Effector CD4-positive, alpha-beta T cell (primary cell): ENCODE data around the gene SLC30A3.
"Not testable (repeated sequence)": the region's sequence is repeated elsewhere in the genome, so short reads cannot be mapped to it uniquely, and the experiment has no call there.

Experiments used
- DNase-seq: peaks from one replicate; pipeline ENCODE4 v3.0.0-alpha.2; 2020

Gene SLC30A3

DNA sequence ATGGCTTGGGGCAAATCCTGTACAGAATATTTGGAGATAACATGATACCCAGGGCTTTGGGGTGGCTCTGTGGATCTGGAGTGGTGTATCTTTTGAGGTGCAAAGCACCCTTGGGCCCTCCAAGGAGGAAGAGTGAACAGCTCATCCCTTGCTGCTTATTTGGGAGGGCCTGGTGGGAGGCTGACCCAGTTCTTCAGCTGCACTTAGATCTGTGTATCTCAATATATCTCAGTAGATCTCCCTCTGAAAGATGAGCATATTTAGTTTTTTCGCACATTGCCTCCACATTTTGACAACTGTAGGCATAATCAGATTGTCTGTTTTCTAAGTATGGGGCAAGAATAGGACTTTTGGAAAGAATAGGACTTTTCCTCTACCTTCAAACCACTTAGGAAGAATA is 22.1 kb upstream of the SLC30A3 start:
- no peak for DNase-seq

DNA sequence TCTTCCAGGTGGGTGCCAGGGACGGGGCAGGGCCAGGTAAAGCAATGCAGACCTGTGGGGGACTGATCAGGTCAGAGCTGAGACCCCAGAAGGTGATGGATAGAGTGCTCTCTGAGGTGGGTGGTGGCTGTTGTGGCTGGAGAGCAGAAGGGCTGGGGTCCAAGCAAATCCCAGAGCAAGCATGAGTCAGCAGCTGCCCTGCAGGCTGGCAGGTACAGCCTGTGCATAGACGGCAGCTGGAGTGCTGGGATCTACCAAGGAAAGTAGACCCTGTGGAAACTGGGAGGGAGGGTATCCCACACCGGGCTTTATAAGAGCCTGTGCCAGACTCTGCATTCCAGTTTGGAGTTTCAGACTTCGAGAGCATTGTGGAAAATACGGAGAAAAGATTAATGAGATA is 20.0 kb upstream of the SLC30A3 start:
- no peak for DNase-seq

DNA sequence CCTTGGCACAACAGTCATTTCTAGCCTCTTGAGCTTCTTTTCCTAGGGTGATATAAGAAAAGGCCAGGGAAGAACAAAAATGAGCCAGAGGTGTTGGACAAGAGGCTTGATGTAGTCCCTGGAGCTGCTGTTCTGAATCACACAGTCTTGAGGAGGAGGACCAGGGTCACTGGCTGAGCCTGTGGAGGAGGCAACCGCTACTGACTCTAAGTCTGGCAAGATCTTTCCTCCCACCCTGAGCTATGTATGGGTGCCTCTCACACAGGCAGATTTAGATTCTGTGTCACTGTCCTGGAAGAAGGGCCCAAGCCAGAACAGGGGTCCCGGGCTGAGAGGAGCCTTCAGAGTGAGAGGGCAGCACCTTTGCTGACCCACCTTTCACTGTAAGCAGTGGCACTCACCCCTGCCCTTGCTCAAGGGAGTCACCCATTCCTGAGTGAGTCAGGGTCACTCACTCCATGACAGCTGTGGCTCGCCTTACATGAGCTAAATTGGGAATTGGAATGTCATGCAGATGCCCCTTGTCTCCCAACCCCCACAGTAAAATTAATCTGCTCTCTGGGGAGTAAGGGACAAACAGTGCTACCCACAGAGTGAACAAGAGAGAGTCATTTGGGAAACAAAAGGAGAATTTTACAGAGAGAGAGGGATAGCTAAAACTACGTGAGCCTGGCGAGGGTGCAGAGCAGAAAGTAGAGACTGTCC is 19.2 kb upstream of the SLC30A3 start, which contains the start of gene TRIM54:
Gene TRIM54 (plus strand): TSS at position 575 of the 705 bp plus-strand sequence. CDS start 303 bp downstream, outside the sequence.
- DNase-seq, result no peak

DNA sequence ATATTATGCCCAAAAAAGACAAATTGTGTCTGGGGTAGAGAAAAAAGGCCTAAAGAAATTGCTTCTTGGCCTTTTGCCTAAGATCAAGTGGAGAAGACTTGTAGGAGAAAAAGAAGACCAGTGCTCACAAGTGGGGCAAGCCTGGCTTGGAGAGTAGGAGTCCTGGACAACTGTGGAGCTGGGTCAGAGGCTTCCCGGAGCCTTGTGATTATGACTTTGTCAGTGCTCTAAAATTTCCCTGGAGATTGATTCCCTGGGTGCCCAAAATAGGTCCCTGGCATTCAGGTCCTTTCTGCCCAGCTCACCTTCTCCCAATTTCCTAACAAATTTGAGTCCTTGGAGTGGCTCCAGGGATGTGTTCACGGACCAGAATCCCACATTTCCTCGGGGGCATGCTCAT is 18.6 kb upstream of the SLC30A3 start:
- DNase-seq, result no peak

DNA sequence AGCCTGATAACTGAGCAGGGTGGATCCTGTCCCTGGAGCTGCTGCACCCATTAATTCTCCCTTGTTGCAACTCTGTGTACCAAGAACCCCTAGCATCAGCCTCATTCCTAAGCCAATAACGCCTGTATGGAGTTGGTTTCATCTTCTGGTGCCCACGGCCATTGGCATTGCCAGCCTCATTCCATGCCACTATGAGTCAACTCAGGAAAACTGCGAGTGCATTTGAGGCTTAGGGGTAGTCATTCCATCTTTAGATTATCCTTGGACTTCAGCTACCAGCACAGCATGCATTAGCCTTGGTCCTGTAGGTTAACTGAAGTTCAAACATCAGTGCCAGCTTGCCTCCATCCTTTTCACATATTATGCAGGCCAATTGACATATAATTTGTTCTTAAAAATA is 18.0 kb upstream of the SLC30A3 start:
- DNase-seq, result no peak

DNA sequence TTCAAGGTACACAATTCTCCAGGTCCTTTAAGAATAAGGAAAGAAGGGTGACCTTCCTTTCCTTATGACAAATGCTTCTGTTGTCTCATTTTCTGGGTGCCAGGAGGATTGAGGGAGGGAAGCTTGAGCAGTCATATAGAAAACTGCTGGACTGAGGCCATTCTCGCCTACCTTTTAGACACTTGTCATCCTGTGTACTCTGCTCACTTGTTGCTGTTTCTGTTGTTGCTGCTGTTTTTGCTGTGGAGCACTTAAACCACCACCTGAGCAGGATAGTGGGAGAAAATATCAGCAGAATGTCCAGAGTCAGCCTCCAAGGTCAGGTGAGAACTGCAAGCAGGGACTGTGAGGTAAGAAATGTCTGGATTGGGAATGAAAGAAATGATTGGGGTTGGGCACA is 15.2 kb upstream of the SLC30A3 start:
- DNase-seq, result no peak

DNA sequence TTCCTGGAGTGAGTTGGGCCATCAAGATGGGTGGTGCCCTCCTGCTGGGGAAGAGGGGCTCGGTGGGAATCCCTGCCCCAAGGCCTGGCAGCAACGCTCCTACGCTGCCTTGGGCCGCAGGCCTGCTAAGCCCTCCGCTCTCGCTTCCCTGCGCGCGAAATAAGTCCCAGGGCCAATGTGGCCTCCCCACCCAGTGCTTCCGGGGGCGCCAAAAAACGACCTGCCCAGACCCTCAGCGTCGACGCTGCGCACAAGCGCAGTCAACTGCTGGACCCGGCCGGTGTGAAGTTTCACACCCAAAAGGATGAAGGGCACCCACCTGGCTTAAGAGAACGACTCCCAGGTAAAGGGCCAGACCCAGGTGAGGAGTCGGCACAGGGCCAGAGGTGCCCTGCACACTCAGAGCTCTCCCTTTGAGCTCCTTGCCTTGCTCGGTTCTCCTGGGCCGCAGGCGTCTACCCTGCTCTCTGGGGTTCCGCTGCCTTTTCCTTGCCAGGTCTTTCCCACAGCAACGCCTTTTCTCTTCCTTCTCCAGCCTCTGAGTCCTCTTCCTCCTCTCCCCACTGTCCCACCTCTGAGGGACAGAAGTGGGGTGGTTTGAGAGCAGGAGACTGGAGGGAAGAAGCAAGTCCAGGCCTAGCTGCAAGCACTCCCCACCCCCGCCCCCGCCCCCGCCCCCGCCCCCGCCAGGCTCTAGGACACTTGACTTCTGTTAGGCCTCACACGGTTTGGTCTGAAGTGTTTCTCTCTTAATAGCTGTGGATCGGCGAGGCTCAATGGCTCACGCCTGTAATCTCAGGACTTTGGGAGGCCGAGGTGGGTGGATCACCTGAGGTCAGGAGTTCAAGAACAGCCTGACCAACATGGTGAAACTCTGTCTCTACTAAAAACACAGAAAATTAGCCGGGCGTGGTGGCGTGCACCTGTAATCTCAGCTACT is 12.6 kb upstream of the SLC30A3 start, which contains the start of gene DNAJC5G:
Gene DNAJC5G (plus strand): TSS at position 223 of the 940 bp plus-strand sequence. CDS start 1,296 bp downstream, outside the sequence.
- DNase-seq, result no peak

DNA sequence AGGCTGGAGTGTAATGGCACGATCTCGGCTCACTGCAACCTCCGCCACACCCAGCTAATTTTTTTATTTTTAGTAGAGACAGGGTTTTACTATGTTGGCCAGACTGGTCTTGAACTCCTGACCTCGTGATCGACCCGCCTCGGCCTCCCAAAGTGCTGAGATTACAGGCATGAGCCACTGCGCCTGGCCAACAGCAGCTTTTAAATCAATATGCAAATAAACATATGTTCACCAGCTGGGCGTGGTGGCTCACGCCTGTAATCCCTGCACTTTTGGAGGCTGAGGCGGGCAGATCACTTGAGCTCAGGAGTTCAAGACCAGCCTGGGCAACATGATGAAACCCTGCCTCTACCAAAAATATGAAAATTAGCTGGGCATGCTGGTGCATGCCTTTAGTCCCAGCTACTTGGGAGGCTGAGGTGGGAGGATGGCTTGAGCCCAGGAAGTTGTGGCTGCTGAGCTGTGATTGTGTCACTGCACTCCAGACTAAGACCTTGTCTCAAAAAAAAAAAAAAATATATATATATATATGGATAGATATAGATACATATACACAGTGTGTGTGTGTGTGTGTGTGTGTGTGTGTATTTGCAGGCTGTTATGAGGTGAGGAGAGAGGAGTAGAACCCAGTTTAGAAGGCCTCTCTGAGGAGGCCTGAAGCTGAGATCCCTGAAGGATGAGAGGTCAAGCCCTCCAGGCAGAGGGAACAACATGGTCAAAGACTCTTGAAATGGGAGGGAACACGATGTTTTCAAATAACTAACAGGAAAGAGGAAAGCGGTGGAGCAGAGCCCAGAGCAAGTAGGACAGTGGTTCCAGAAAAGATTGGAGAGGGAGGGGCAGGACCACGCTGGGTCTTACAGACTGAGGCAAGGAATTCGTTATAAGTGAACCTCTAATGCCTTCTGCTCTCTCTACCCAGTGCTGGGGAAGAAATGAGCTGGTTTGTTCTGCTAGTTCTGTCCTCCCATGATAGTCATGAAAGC is 10.0 kb upstream of the SLC30A3 start:
- DNase-seq, result not testable (repeated sequence)

DNA sequence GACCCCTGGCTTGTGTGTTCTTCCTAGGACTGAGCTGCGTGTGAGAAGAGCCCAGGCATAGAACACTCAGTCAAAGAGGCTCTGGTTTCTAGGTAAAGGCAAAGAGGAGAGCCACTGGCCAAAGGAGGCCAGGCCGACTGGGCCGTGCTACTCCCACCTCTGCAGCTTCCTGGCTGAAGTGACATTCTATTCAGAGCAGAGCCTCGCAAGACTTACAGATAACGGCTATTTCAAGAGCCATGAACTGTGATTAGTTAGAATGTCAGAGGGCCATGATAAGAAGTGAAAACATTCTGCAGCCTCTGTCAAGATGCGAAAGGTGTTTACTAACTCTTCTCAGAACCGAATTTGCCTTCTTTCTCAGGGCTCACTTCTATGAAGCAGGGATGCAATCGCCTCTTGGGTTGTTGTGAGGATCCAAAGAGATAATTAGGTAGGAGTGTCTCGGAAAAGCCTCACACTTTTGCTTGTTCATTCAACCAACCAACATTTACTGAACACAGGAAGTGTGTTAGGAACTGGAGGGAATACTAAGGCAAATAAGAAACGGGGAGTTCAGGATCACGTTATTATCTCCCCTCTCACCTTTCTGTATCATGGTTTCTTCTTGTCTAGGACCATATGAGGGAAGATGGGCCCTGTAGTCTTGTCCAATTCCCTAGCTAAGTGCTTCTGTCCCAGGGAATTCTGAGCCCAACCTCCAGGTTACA is 8.9 kb upstream of the SLC30A3 start:
- DNase-seq, result no peak

DNA sequence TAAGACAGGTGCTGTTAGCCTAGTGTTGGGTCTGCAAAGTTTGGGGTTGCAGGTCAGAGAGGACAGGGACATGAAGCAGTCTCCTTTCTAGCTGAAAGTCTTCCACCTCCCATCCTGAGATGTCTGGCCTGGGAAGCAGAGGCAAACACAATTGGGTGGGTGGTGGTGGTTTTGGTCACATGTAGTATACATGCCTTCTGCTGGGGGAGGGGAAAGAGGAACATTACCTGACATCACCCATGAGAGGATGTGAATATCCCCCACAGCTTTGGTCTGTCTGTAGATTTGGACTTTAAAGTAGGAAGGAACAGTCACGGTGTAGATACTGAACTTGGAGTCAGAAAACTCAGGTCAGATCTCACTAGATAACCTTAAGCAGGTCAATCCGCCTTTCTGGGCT is 7.8 kb upstream of the SLC30A3 start:
- DNase-seq, result no peak

DNA sequence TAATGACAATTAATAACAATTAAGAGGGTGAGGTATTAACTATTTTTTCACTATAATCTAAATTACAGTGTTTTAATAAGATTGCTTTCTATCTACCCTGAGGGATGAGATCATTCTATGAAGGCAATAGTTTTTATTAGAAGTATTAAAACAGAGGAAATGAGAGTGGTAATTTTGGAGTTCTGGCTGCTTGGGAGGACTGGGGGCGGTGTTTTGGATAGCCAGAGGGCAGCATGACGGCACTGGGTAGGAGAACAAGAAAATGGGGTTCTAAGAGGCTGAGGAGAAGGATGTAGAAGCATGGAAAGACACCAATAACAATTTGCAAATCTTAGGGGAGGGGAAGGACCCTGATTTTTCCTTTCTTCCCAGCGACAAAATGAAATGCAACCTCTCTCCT is 7.3 kb upstream of the SLC30A3 start:
- no peak for DNase-seq

DNA sequence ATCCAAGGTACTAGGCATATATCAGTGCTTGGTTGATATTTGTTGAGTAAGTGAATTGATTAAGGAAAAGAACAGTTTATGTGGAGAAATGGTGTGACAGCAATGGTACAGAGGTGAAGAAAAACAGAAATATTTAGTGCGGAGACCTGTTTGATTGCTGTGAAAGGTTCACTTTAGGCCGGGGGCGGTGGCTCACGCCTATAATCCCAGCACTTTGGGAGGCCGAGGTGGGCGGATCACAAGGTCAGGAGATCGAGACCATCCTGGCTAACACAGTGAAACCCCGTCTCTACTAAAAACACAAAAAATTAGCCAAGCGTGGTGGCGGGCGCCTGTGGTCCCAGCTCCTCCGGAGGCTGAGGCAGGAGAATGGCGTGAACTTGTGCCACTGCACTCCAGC is 5.4 kb upstream of the SLC30A3 start:
- not testable (repeated sequence) for DNase-seq

DNA sequence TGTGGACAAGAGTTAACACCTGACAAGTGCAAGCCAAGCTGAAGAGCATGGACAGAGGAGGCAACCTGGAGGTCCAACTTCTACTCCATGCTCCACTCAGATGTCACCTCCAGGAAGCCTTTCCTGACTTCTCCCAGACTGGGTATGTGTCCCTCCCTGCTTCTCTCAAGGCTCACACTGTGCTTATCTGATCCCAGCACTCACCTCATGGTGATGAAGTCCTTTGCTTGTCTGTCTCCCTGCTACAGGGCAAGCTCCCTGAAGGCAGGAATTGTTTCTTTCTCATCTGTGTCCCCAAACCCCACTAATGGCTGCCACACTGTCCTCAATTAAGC is 2.7 kb upstream of the SLC30A3 start:
- DNase-seq, result no peak

DNA sequence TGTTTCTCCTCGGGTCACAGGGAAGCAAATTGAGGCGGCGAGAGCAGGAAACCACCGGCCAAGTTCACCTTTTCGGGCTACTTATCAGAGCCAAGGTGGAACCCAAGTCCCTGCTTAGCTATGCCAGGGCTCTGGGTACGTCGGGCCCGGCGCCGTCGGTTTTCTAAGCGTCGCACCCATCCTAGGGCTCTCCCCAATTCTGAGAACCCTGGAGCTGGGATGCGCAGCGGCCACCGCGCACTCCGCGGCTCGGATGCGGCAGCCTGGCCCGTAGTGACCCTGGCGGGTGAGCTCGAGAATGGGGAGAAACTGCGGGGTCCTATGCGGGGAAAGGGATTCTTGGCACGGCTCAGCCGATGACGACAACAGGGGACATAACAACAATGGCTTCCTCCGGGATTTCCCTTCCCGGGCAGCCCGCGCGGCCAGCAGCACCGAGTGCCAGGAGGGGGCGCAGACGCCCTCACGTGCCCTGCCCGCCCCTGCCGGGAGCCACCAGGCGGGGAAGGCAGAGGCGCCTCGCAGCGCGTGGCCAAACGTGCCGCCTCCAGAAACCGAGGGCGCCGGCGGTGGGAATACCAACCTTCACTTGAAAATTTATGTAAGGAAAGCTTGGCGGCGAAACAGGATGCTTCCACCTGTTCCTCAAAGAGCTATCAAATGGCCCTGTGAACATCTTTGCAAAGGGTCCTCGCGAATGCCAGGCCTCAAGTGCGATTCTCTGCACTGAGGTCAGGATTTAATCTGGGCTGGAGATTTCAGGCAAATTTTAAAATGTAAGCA is 2.1 kb upstream of the SLC30A3 start:
- peak; percentile 51 for DNase-seq

DNA sequence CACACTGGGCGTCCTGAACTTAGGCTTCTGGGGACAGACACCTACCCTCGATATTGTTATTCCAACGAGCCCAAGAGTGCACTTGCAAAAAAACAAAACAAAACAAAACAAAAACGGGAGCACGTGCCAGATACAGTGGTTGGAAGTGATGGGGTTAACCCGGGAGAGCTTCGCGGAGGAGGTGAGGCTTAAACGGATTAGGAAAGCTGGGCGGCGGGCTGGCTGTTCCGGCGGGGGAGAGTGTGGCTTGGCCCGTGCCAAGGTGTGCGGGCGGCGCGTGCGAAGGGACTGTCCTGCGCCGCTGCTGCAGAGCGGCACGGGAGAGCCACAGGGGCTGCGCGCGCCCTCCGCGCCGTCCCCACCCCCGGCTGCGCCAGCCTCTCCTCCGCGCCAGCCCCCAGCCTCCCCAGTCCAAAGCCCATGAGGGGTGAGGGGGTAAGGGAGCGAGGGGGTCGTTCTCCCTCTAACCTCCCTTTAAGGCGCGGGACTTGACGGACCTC is 1.5 kb upstream of the SLC30A3 start:
- DNase-seq, result no peak

DNA sequence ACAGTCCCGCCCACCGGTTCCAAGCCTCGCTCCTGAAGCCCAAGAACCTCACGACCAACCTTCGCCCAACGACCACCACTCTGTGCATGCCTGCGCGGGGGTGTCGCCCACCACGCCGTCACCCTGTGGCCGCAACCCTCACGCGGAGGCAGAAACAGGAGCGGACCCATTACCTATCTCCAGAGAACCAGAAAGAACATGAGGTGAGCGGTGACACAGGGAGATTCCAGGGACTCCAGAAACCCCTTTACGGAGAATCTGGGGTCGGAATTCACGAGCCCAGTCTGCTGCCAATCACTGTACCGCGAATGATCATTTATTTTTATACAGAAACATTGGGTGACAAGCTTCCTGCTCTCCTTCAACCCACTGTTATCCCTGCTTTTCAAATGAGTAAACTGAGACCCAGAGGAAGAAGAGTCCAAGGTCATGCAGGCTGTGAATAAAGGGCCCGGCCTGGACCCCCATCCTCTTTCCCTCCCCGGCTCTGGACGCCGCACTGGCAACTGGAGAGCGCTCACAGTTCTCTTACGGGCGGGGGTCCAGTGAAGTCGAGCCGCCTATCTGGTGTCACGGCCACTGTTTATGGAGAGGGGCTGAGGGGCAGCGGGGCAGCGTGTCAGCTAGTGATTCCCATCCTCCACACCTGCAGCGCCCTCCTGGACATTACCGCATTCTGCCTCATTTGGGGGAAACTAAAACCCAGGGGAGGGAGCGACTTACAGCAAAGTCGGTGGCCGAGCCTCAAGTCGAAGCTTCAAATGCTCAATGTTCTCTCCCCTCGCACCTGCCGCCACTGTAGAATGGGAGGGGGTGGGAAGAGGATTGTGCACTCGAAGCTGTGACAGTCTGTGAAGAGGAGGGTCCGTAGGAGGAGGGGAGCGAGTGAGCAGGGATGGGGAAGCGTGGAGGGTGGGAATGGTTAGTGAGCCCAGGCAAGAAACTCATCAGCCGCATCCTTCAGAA is 723 bp upstream of the SLC30A3 start:
- DNase-seq, result no peak

DNA sequence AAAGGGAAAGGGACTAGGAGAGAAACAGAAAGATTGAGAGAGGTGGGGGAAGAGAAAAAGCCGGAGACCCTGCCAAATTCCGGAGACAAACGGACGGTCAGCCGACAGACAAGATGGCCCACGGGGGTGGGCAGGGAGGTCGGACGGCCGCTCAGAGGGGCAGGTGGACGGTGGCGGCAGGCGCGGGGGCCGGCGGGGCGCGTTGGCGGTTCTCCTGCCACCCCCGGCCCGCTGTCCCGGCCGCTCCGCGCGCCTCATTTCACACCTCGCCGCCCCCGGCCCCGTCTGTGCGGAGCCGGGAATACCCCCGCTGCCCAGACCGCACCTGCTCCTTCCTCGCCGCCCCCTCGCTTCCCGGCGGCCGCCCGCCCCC is 935 bp downstream of the SLC30A3 start:
- DNase-seq, result no peak

DNA sequence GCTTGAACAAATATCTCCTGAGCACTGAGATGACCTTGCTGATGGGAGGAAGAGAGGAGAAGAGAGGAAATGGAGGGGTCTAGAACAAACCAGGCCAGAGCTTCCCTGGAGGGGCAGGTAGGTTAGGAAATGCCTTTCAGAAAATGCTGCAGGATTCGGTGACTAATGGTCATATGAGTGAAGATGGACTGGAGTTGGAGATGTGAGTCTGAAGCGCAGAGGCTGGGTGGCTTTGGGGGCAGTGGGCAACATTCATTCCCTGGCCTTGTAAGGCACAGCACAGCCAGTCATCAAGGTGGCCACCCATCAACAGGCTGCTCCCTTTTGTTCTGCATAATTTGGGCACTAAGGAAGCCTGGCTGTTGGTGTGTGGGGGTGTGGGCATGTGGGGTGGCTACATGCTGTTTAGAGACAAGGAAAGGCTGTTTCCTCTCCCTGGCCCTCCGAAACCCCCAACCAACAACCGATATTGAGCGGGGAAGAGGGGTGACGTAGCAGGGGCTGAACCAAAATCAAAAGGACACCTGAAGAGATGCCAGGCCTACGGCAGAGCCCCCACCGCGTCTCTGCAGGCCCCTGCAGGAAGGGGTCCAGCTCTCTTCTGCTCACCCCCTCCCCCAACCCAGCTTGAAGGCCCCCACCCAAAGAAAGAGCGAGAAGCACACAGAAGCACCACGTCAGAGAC is 1.5 kb downstream of the SLC30A3 start:
- no peak for DNase-seq

DNA sequence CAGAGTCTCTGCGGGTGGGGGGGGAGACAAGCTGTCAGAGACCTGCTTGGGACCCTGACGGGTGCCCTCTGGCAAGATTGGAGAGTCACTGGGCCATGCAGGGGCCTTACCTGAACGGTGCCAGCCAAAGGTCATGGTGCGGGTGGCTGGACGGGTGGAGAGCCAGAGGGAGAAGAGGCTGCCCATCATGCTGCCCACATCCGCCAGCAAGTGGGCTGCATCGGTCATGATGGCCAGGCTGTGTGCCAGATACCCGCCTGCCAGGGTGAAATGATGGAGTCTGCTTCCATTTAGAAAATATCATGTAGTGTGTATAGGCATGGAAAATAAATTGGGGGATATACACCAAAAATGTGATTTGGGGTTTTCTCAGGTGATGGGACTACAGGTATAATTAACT is 4.8 kb downstream of the SLC30A3 start:
- DNase-seq, result no peak
